ENCODE results near the gene HSD17B7. TPM values are rescaled to one million over a fixed set of nuclear protein-coding genes. Genes with fewer than 3 reads are reported as not detected.
A peak's percentile ranks its signal among the peaks of the same experiment; 100 is the strongest.

HSD17B7 gene
- total and polyA plus RNA-seq, 2 of the 8 experiments (the other 6 are each of a cell fraction or from before 2014, with no cell fraction given): 31.0 to 37.8 TPM

DNA sequence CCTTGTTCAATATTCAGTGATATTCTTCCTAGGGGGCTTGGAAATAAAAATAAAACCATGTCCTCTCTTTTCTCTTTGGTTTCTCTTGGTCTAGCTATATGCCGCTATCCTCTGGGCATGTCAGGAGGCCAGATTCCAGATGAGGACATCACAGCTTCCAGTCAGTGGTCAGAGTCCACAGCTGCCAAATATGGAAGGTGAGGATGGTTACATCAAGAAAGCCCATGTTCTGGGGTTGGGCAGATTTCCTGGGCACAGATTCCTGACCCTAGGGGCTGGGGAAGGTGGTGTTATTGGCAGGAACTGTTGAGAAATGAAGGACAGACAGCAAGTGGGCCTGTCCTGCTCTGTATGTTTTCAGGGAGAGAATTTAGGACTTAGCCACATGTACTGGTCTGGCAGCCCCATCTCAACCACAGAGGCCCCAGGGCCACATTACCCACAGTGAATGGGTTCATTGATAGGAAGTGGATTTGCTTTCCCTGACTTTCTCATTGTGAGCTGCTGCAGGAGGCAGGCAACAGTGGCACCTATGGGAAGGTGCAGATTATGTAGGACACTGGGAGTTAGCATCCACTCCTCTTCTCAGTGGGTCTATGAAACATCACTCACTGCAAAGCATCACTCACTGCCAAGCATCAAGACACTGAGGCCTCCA is 37.4 kb upstream of the HSD17B7 start:
- no peak overlapping the region for H2AFZ ChIP-seq (ENCODE audit: low read length)
- H3K18ac ChIP-seq (ENCODE audit: extremely low read depth, low read length): no peak overlapping the region
- no peak for DNase-seq (ENCODE audit: low read depth in 1 of 2, low spot score in 2 of 2)
- no peak overlapping the region for H2BK5ac ChIP-seq (ENCODE audit: low read depth, low read length)
- ChIA-PET CTCF (ENCODE audit: partially characterized antibody) (no interaction called here), POLR2A (ENCODE audit: partially characterized antibody) (no interaction called here)
- H3K9ac ChIP-seq (replicated peaks in 1 of 4; ENCODE audit: extremely low read depth in 1 of 4, low read depth in 3 of 4, low read length in 3 of 4): no peak overlapping the region
- H2AK5ac ChIP-seq (ENCODE audit: low read depth, low read length): no peak overlapping the region
- H3K4me2 ChIP-seq (ENCODE audit: insufficient read depth in 1 of 2, low read depth in 2 of 2, low read length in 2 of 2): no peak overlapping the region
- H2BK12ac ChIP-seq (ENCODE audit: low read depth, low read length): no peak overlapping the region
- no peaks in the 10 kb centered on the region for H3K79me2 ChIP-seq (ENCODE audit: control insufficient read depth in 1 of 2, insufficient read depth in 2 of 2, low read length in 2 of 2)
- no peak overlapping the region for H4K8ac ChIP-seq (ENCODE audit: extremely low read depth, insufficient read depth, low read length)
- no peak overlapping the region for H3K56ac ChIP-seq (replicated peaks; ENCODE audit: insufficient read length, low read depth, low read length)
- FAIRE-seq: no peak
- H3K4ac ChIP-seq (replicated peaks; ENCODE audit: insufficient read length, low read depth, low read length): no peak overlapping the region
- H3K14ac ChIP-seq (ENCODE audit: insufficient read length): no peak overlapping the region
- TF ChIP-seq GABPA (IDR thresholded peaks at IDR 0.05; ENCODE audit: borderline replicate concordance, insufficient read depth, low read length) (no peak), SP4 (IDR thresholded peaks at IDR 0.05; ENCODE audit: low read length) (no peak), SUZ12 (IDR thresholded peaks at IDR 0.05; ENCODE audit: low read length) (no peak), KDM4A (IDR thresholded peaks at IDR 0.05; ENCODE audit: low read depth, low read length, severe bottlenecking) (no peak), RAD21 (IDR thresholded peaks at IDR 0.05 in 1 of 2, conservative IDR thresholded peaks at IDR 0.05 in 1 of 2; ENCODE audit: low read depth in 2 of 2, low read length in 2 of 2) (peak; percentile 39 to 54; a peak in 3 of 4 replicates)
- TF ChIP-seq, protein P1, sequence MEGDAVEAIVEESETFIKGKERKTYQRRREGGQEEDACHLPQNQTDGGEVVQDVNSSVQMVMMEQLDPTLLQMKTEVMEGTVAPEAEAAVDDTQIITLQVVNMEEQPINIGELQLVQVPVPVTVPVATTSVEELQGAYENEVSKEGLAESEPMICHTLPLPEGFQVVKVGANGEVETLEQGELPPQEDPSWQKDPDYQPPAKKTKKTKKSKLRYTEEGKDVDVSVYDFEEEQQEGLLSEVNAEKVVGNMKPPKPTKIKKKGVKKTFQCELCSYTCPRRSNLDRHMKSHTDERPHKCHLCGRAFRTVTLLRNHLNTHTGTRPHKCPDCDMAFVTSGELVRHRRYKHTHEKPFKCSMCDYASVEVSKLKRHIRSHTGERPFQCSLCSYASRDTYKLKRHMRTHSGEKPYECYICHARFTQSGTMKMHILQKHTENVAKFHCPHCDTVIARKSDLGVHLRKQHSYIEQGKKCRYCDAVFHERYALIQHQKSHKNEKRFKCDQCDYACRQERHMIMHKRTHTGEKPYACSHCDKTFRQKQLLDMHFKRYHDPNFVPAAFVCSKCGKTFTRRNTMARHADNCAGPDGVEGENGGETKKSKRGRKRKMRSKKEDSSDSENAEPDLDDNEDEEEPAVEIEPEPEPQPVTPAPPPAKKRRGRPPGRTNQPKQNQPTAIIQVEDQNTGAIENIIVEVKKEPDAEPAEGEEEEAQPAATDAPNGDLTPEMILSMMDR (IDR thresholded peaks at IDR 0.05; ENCODE audit: control extremely low read depth in 1 of 3, insufficient read depth in 1 of 3, low read depth in 1 of 3, low read length in 3 of 3): peak in 1 of 3 experiments; percentile 14; a peak in 1 of 4 replicates
- H3K4me1 ChIP-seq (replicated peaks in 1 of 4; ENCODE audit: control insufficient read depth in 3 of 4, insufficient read depth in 4 of 4, low read length in 3 of 4): no peaks in the 10 kb centered on the region
- no peaks in the 10 kb centered on the region for H3K79me1 ChIP-seq (ENCODE audit: low read depth, low read length)
- H2BK20ac ChIP-seq (ENCODE audit: low read length): no peak overlapping the region
- H3K4me3 ChIP-seq (ENCODE audit: extremely low read depth in 1 of 4, insufficient read depth in 2 of 4, low read depth in 3 of 4, low read length in 4 of 4): no peak overlapping the region
- H2BK15ac ChIP-seq (ENCODE audit: low read length): no peak overlapping the region
- H4K5ac ChIP-seq (ENCODE audit: insufficient read length, low read depth, low read length): no peak overlapping the region
- H4K91ac ChIP-seq (replicated peaks; ENCODE audit: insufficient read length, low read length): no peak overlapping the region
- H3K9me3 ChIP-seq (ENCODE audit: insufficient read depth in 2 of 2, low read depth in 1 of 2, low read length in 1 of 2): no peaks in the 10 kb centered on the region
- no peaks in the 10 kb centered on the region for H3K36me3 ChIP-seq (ENCODE audit: control insufficient read depth in 2 of 4, insufficient read depth in 4 of 4, low read length in 3 of 4)
- no peak overlapping the region for H3K27ac ChIP-seq (ENCODE audit: low read depth, low read length)
- no peak overlapping the region for H2BK120ac ChIP-seq (replicated peaks; ENCODE audit: low read depth, low read length)
- 83% methylated on average over 1 of the region's 1 CpG; no CpG with 5 or more reads in 1 of the 2 experiments for WGBS, 2 experiments (ENCODE audit: extremely low coverage in 1 of 2, insufficient coverage in 1 of 2, insufficient read length in 1 of 2, insufficient replicate concordance in 2 of 2, low coverage in 1 of 2, low lambda C conversion rate in 2 of 2, missing lambda C conversion rate in 1 of 2)
- H3K27me3 ChIP-seq (replicated peaks in 1 of 4; ENCODE audit: control insufficient read depth in 3 of 4, extremely low read depth in 1 of 4, insufficient read depth in 3 of 4, low read length in 3 of 4): no peaks in the 10 kb centered on the region
- H3K23ac ChIP-seq (ENCODE audit: insufficient read length): no peak overlapping the region
- H4K20me1 ChIP-seq (replicated peaks in 1 of 2; ENCODE audit: control insufficient read depth in 1 of 2, insufficient read depth in 2 of 2, low read length in 2 of 2): no peaks in the 10 kb centered on the region
- H3K23me2 ChIP-seq (ENCODE audit: low read depth, low read length): no peaks in the 10 kb centered on the region
